Measurements from ENCODE around the gene PLEKHM2. TPM values are rescaled to one million over a fixed set of nuclear protein-coding genes. Genes with fewer than 3 reads are reported as not detected.

PLEKHM2 gene, protein sequence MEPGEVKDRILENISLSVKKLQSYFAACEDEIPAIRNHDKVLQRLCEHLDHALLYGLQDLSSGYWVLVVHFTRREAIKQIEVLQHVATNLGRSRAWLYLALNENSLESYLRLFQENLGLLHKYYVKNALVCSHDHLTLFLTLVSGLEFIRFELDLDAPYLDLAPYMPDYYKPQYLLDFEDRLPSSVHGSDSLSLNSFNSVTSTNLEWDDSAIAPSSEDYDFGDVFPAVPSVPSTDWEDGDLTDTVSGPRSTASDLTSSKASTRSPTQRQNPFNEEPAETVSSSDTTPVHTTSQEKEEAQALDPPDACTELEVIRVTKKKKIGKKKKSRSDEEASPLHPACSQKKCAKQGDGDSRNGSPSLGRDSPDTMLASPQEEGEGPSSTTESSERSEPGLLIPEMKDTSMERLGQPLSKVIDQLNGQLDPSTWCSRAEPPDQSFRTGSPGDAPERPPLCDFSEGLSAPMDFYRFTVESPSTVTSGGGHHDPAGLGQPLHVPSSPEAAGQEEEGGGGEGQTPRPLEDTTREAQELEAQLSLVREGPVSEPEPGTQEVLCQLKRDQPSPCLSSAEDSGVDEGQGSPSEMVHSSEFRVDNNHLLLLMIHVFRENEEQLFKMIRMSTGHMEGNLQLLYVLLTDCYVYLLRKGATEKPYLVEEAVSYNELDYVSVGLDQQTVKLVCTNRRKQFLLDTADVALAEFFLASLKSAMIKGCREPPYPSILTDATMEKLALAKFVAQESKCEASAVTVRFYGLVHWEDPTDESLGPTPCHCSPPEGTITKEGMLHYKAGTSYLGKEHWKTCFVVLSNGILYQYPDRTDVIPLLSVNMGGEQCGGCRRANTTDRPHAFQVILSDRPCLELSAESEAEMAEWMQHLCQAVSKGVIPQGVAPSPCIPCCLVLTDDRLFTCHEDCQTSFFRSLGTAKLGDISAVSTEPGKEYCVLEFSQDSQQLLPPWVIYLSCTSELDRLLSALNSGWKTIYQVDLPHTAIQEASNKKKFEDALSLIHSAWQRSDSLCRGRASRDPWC
- total RNA-seq (2021) (47.5 to 51.8 TPM (median 49.7 TPM) in 3 replicates), Bru-seq, nascent RNA (percentile 66 among the genes with signal in this experiment)
- long read RNA-seq, experiment 1, full-length matches to known transcripts: 99 of 162 reads
- long read RNA-seq, experiment 1, partial matches to known transcripts: 49 of 162 reads
- long read RNA-seq, experiment 1, other reads (novel, unspliced or antisense): 14 of 162 reads
- long read RNA-seq, experiment 2, full-length matches to known transcripts: 17 of 66 reads
- long read RNA-seq, experiment 2, partial matches to known transcripts: 34 of 66 reads
- long read RNA-seq, experiment 2, other reads (novel, unspliced or antisense): 15 of 66 reads
- long read RNA-seq, experiment 3, partial matches to known transcripts: 1 of 1 reads
- long read RNA-seq, experiment 3, other reads (novel, unspliced or antisense): 0 of 1 reads

GRCh38 chr1:15684042-15684461, at the start of gene PLEKHM2:
Gene PLEKHM2, plus strand, starts transcription at chr1:15684320. Its CDS starts 239 bp downstream, at chr1:15684559.
- H3K27ac Mint-ChIP-seq: peak within 1 kb of the TSS; percentile 78; the same call in 1 of the 2 replicates
- ChIA-PET CTCF (no interaction called here), POLR2A (no interaction called here)
- no peaks in the 10 kb centered on the region; the same call in 1 of the 2 replicates for H3K27me3 Mint-ChIP-seq (ENCODE audit: low read depth)
- H3K4me1 Mint-ChIP-seq: peaks cover 22% of the 10 kb centered on the region
- H3K4me3 Mint-ChIP-seq: peak within 1 kb of the TSS; percentile 83
- H3K36me3 Mint-ChIP-seq: no peaks in the 10 kb centered on the region
- H3K9me3 Mint-ChIP-seq: no peaks in the 10 kb centered on the region
- no peak for DNase-seq (ENCODE audit: low spot score)
- ATAC-seq: peak; percentile 71
- TF ChIP-seq NFYB (CRISPR knock-in tag; conservative IDR thresholded peaks at IDR 0.05; ENCODE audit: low read depth) (no peak), ZNF396 (CRISPR knock-in tag; IDR thresholded peaks at IDR 0.05; ENCODE audit: borderline replicate concordance) (no peak), NFE2L1 (CRISPR knock-in tag; IDR thresholded peaks at IDR 0.05) (no peak), MAX (CRISPR knock-in tag; IDR thresholded peaks at IDR 0.05) (no peak), ZNF219 (CRISPR knock-in tag; IDR thresholded peaks at IDR 0.05; ENCODE audit: borderline replicate concordance) (no peak), TEAD1 (CRISPR knock-in tag; IDR thresholded peaks at IDR 0.05) (no peak), CREM (CRISPR knock-in tag; IDR thresholded peaks at IDR 0.05) (no peak), TP53 (CRISPR knock-in tag; IDR thresholded peaks at IDR 0.05) (no peak), PRDM15 (CRISPR knock-in tag; IDR thresholded peaks at IDR 0.05) (no peak), IRF2 (CRISPR knock-in tag; IDR thresholded peaks at IDR 0.05; ENCODE audit: borderline replicate concordance, low read depth) (no peak), AFF4 (CRISPR knock-in tag; IDR thresholded peaks at IDR 0.05; ENCODE audit: borderline replicate concordance) (no peak), AR (CRISPR knock-in tag; IDR thresholded peaks at IDR 0.05) (no peak), SMAD4 (CRISPR knock-in tag; IDR thresholded peaks at IDR 0.05) (no peak), GABPB1 (CRISPR knock-in tag; IDR thresholded peaks at IDR 0.05) (no peak), ZNF232 (CRISPR knock-in tag; IDR thresholded peaks at IDR 0.05) (no peak)
- TF ChIP-seq, protein P1, sequence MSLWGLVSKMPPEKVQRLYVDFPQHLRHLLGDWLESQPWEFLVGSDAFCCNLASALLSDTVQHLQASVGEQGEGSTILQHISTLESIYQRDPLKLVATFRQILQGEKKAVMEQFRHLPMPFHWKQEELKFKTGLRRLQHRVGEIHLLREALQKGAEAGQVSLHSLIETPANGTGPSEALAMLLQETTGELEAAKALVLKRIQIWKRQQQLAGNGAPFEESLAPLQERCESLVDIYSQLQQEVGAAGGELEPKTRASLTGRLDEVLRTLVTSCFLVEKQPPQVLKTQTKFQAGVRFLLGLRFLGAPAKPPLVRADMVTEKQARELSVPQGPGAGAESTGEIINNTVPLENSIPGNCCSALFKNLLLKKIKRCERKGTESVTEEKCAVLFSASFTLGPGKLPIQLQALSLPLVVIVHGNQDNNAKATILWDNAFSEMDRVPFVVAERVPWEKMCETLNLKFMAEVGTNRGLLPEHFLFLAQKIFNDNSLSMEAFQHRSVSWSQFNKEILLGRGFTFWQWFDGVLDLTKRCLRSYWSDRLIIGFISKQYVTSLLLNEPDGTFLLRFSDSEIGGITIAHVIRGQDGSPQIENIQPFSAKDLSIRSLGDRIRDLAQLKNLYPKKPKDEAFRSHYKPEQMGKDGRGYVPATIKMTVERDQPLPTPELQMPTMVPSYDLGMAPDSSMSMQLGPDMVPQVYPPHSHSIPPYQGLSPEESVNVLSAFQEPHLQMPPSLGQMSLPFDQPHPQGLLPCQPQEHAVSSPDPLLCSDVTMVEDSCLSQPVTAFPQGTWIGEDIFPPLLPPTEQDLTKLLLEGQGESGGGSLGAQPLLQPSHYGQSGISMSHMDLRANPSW (CRISPR knock-in tag; conservative IDR thresholded peaks at IDR 0.05; ENCODE audit: low read depth): no peak
- TF ChIP-seq, protein P2, sequence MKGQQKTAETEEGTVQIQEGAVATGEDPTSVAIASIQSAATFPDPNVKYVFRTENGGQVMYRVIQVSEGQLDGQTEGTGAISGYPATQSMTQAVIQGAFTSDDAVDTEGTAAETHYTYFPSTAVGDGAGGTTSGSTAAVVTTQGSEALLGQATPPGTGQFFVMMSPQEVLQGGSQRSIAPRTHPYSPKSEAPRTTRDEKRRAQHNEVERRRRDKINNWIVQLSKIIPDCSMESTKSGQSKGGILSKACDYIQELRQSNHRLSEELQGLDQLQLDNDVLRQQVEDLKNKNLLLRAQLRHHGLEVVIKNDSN (CRISPR knock-in tag; IDR thresholded peaks at IDR 0.05): no peak
- TF ChIP-seq, protein P3, sequence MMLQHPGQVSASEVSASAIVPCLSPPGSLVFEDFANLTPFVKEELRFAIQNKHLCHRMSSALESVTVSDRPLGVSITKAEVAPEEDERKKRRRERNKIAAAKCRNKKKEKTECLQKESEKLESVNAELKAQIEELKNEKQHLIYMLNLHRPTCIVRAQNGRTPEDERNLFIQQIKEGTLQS (CRISPR knock-in tag; conservative IDR thresholded peaks at IDR 0.05): no peak

Data from WTC11 (cell line).